ENCODE results near the gene ANKRD55.
"Not testable (repeated sequence)": the region's sequence is repeated elsewhere in the genome, so short reads cannot be mapped to it uniquely, and the experiment has no call there.

ANKRD55 gene

DNA sequence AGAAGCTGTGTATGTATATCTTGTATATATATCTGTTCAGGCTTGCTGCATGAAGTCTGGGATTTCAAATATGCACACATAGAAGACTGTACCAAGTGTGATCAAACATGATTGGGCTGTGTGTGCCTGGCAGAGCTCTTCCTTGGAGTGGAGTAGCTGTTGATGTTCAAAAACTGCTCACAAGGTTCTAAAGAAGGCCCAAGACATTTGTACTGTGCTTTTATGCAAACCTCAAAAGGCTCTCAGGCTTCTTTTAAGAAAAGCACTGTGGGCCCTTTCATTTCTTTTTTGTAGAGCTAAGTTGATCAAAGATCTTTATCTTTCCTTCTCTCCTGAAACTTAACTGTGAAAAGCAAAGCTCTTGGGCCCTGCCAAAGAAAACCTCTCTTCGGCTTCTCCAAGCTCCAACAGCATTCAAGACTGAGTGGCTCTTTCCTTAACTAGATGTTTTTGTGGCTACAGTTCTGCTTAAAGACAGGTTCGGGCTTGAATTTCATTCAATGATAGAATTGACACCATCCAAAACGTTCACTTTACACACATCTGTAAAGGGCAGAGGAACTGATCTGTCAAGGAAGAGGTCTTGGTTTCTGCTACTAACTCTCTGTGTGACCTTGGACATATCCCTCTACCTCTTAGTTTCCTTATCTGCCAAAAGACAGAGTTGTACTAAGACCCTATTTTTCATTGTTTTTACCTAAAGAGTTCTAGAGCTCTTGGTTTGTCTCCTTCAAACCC lies 132.5 kb downstream of the ANKRD55 start:
- DNase-seq, result no peak

GRCh38 chr5:56099346-56099745 lies 133.8 kb downstream of the ANKRD55 start:
- DNase-seq, result no peak

DNA sequence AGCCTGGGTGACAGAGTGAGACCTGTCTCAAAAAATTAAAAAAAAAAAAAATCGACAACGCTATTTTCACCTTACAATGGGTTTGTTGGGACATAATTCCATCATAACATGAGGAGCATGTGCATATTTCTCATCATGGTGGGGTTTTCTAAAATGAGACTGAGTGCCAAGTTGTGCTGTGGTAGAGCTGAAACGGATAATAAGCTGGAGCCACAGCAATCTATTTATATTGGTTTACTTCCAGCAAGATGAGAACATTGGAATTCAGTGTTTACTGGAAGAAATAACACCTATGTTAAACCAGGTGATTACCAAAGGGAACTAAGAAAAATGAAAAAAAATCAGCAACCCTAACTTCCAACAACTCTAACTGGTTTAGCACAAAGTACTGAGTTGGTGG lies 136.1 kb downstream of the ANKRD55 start:
- no peak for DNase-seq

- DNase-seq, result no peak
Observed at GRCh38 chr5:56095579-56096102, 137.5 kb downstream of the ANKRD55 start.

GRCh38 chr5:56094579-56095361 lies 138.4 kb downstream of the ANKRD55 start:
- no peak for DNase-seq

GRCh38 chr5:56093970-56094369 lies 139.2 kb downstream of the ANKRD55 start:
- no peak for DNase-seq

DNA sequence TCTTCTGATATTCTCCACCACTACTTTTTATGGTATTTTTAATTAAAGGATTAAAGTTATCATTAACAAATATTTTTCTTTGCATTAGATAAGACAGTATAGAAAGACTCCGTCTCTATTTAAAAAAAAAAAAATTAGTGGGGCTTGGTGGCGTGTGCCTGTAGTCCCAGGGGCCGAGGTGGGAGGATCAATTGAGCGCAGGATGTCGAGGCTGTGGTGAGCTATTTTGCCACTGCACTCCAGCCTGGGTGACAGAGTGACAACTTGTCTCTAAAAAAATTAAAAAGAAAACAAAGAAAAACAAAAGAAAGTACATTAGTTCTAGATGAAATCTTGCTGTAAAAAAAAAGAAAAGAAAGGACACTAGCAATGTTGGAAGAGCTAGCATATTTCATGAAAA lies 141.0 kb downstream of the ANKRD55 start:
- peak; percentile 54 for DNase-seq

- no peak for DNase-seq
Observed at GRCh38 chr5:56091664-56092063, 141.5 kb downstream of the ANKRD55 start.

- no peak for DNase-seq
Observed at GRCh38 chr5:56090793-56091460, 142.2 kb downstream of the ANKRD55 start.

DNA sequence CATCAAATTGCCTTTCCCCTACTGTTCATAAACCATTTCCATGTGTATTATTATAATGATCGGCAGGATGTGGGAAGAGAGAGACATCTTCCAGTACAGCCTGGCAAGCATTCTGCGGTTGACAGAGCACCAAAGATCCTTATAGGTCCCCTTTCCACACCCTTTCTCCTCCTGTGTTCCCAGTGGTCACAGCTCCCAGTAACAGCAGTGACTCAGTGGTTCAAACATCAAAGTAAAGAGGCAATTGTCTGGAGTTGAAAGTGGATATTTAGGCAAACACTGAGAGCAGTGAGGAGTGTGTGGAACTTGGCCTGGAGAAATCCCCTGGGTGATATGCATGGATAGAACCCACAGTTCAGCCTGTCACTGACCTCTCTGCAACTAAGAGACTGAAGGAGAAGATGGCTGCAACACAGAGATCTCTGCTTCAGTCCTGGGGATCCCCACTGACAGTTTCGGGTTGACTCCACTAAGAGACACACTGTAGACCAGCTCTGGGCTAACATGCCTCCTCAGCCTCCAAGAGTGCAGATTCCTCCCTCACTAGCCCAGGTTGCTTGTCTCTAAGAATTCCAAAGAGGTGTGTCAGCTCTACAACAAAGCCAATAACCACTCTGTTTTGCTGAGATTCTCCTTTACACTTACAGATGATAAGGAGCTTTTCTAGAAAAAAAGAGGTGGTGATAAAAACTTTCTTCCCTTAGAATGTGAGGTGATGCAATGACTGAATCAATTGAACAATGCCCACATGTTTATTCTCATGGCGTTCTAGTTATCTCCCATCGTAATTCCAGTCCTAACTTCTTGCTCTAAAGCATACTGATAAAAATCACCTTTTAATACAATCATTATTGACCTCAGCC lies 143.9 kb downstream of the ANKRD55 start:
- no peak for DNase-seq

GRCh38 chr5:56088431-56088949 lies 144.6 kb downstream of the ANKRD55 start:
- no peak for DNase-seq

GRCh38 chr5:56085193-56085592 lies 147.9 kb downstream of the ANKRD55 start:
- no peak for DNase-seq

DNA sequence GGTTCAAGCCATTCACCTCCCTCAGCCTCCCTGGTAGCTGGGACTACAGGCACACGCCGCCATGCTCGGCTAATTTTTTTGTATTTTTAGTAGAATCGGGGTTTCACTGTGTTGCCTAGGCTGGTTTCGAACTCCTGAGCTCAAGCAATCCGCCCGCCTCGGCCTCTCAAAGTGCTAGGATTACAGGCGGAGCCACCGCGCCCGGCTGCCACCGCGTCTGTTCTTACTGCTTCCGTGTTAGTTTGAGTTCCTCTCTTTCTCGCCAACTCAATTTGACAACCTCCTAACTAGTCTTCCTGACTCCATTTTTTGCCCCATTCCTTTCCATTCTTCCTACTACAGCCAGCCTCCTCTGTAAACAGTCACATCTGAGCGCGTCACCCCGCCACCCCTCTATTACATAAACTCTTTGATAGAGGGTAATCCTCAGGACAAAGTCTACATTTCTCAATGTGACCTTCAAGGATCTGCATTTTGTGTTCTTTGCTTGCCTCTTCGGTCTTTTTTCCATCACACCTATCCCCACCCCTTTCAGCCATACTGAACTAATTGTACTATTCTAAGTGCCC lies 149.8 kb downstream of the ANKRD55 start:
- DNase-seq, result no peak

- DNase-seq, result not testable (repeated sequence)
Observed at GRCh38 chr5:56081053-56081642, 152.0 kb downstream of the ANKRD55 start.

DNA sequence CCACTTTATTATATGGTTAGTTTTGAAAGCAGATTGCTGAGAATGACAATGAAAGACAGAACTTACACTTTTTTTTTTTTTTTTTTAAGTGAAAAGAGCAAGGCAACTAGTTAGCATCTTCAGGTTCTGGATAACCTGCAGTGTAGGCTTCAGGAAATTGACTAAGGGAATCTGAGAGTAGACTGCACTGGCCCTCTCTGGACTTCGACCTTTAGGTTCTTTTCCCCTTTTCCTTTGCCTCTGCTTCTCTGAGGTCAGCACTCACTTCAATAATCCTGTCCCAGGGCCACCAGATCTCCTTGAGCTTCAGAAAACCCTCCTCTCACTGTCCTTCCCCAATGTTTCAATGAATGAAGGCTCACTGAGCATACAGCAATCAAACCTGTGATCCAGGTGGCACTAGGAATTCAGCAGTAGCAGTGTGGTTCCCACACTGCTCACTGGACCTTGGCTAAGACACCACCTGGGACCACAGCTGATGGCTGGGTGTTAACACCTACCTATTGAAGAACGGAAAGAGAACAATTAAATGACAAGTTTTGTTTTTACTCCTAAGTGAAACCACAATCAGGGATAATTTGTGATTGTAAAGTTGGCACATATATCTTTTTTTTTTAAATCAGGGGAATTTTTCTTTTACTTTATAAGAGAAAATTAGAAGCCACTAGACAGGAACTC lies 152.6 kb downstream of the ANKRD55 start:
- no peak for DNase-seq

- DNase-seq, result not testable (repeated sequence)
Observed at GRCh38 chr5:56079157-56079500, 154.0 kb downstream of the ANKRD55 start.

- DNase-seq, result no peak
Observed at GRCh38 chr5:56078278-56079156, 154.6 kb downstream of the ANKRD55 start.

DNA sequence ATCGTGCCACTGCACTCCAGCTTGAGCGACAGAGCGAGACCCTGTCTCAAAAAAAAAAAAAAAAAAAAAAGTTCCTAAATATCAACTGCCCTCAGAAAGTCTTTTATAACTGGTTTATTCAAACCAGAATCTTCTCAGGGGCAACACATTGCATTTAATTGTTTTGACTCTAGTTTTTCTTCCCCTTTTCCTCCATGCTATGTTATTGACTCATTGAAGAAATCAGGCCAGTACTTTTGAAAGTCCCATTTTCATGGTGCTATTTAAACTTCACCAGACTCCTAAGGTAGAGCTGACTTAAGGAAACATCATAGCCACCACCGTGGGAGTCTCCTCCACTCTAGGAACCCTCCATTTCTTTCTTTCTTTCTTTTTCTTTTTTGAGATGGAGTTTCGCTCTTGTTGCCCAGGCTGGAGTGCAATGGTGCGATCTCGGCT lies 155.3 kb downstream of the ANKRD55 start:
- DNase-seq, result no peak

GRCh38 chr5:56076486-56076885 lies 156.6 kb downstream of the ANKRD55 start:
- no peak for DNase-seq

DNA sequence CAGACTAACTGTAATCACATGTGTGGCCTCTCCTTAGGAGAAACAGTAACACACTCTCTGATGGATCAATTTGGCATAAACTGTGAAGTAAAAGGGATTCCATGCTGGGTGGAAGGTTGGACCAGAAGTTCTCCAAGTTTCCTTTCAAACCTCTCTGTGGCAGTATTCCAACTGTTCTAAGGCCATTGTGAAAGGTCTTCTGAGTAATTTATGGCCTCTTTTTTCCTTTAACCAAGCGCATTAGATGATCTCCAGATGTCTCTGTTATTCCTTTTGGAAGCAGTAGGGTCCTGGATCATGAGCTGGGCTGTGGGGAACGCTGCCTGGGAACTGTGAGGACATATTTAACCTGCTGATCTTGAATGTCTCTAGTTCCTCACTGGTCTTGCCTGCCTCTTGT lies 157.8 kb downstream of the ANKRD55 start:
- DNase-seq, result no peak
